Tibial nerve (tissue), 4 donors: Measurements from ENCODE around the gene DOK7. TPM values are rescaled to one million over a fixed set of nuclear protein-coding genes. Genes with fewer than 3 reads are reported as not detected.

Experiments used
- DNase-seq, 2 donors: peaks; one replicate each; pipeline ENCODE4 v3.0.0-alpha.2; 2019; ENCODE audit warnings: low spot score in 2 of 2
- H3K27ac ChIP-seq, 4 donors: fragments of 200-600 bp; sonication (generic) in 3 of 4; one replicate each; pipeline ENCODE4 v1.5.1; 2017 to 2019; ENCODE audit warnings: mild to moderate bottlenecking in 1 of 4
- H3K27me3 ChIP-seq, 2 donors: fragments of 200-600 bp; sonication (generic) in 1 of 2; one replicate each; pipeline versions ENCODE4 v1.5.1 to v1.6.0; 2017 to 2019
- H3K36me3 ChIP-seq, 3 donors: fragments of 200-600 bp; sonication (generic); one replicate each; pipeline ENCODE4 v1.5.1; 2018 to 2019
- H3K4me1 ChIP-seq, 4 donors: fragments of 200-600 bp; sonication (generic) in 3 of 4; one replicate each; pipeline ENCODE4 v1.5.1; 2017 to 2019
- H3K4me3 ChIP-seq, 4 donors: fragments of 200-600 bp; sonication (generic) in 3 of 4; one replicate each; pipeline ENCODE4 v1.5.1; 2017 to 2019; ENCODE audit warnings: mild to moderate bottlenecking in 1 of 4, moderate library complexity in 1 of 4
- H3K9me3 ChIP-seq, 4 donors: fragments of 200-600 bp; sonication (generic) in 3 of 4; one replicate each; pipeline ENCODE4 v1.5.1; 2017 to 2019
- CTCF ChIP-seq, 5 experiments: fragments of 200-600 bp in 3 of 5; fragments of 450-650 bp in 2 of 5; sonication (generic) in 3 of 5; IDR thresholded peaks; one replicate each; pipeline ENCODE4 v1.5.1; 2016 to 2019; ENCODE audit warnings: antibody characterized with exemption in 5 of 5, mild to moderate bottlenecking in 3 of 5, moderate library complexity in 2 of 5
- EP300 ChIP-seq, 2 donors: sonication (generic); formaldehyde crosslinking; IDR thresholded peaks; one replicate each; pipeline ENCODE4 v1.6.1; 2017; ENCODE audit warnings: antibody characterized with exemption in 2 of 2, mild to moderate bottlenecking in 1 of 2
- POLR2A ChIP-seq, 2 donors: fragments of 450-650 bp; IDR thresholded peaks; one replicate each; pipeline ENCODE4 v1.6.1; 2017; ENCODE audit warnings: antibody characterized with exemption in 2 of 2, mild to moderate bottlenecking in 2 of 2, moderate library complexity in 2 of 2
- WGBS, 2 donors: methylation state at CpG; one replicate each; pipeline ENCODE4 v1.1.5; 2018; 5-methylcytosine and 5-hydroxymethylcytosine counted together
- total RNA-seq, 4 donors: library from RNA; depleted of rRNA; stranded (reverse); fragments of >200 nt; gene quantifications; one replicate each; pipeline ENCODE4 v1.1.0, GENCODE V29; 2016

The DOK7 gene
- total RNA-seq, 4 donors from 2014 or later = 0.66 TPM; not detected in 3

- WGBS, 2 donors = 51 to 54% methylated on average over 22 to 25 of the region's 25 CpGs
- Histone ChIP-seq H3K27ac (no peak overlapping the region), H3K27me3 (peaks cover 0 to 91% of the 10 kb centered on the region in 2 donors), H3K9me3 (no peaks in the 10 kb centered on the region), H3K4me1 (peaks cover 0 to 21% (median 5%) of the 10 kb centered on the region in 4 donors), H3K4me3 (no peak overlapping the region), H3K36me3 (no peaks in the 10 kb centered on the region)
- no peak for TF ChIP-seq POLR2A (IDR thresholded peaks at IDR 0.05)
- TF ChIP-seq CTCF (IDR thresholded peaks at IDR 0.05) = no peak
- TF ChIP-seq EP300 (IDR thresholded peaks at IDR 0.05) = no peak
- DNase-seq = no peak
Observed at GRCh38 chr4:3486541-3487540, 23.7 kb downstream of the DOK7 start.

GRCh38 chr4:3487861-3488260 lies 24.8 kb downstream of the DOK7 start:
- TF ChIP-seq POLR2A (IDR thresholded peaks at IDR 0.05) (no peak), CTCF (IDR thresholded peaks at IDR 0.05) (no peak)
- Histone ChIP-seq H3K27ac (no peak overlapping the region), H3K4me3 (no peak overlapping the region), H3K27me3 (peaks cover 0 to 91% of the 10 kb centered on the region in 2 donors), H3K36me3 (no peaks in the 10 kb centered on the region), H3K9me3 (no peaks in the 10 kb centered on the region), H3K4me1 (peaks cover 0 to 21% (median 5%) of the 10 kb centered on the region in 4 donors)
- DNase-seq = no peak
- WGBS, 2 donors = 63 to 68% methylated on average over 6 to 7 of the region's 7 CpGs

GRCh38 chr4:3488820-3489219 lies 25.7 kb downstream of the DOK7 start:
- H3K27me3 ChIP-seq = peaks cover 0 to 94% of the 10 kb centered on the region in 2 donors
- DNase-seq = no peak
- no peak overlapping the region for H3K4me3 ChIP-seq
- H3K4me1 ChIP-seq = peaks cover 0 to 16% (median 5%) of the 10 kb centered on the region in 4 donors
- WGBS, 2 donors = 54 to 55% methylated on average over 10 of the region's 11 CpGs
- H3K27ac ChIP-seq = no peak overlapping the region
- no peaks in the 10 kb centered on the region for H3K36me3 ChIP-seq
- no peaks in the 10 kb centered on the region for H3K9me3 ChIP-seq
- TF ChIP-seq POLR2A (IDR thresholded peaks at IDR 0.05) = no peak
- no peak for TF ChIP-seq EP300 (IDR thresholded peaks at IDR 0.05)
- TF ChIP-seq CTCF (IDR thresholded peaks at IDR 0.05) = no peak

GRCh38 chr4:3489451-3489962 lies 26.4 kb downstream of the DOK7 start:
- H3K36me3 ChIP-seq = no peaks in the 10 kb centered on the region
- WGBS, 2 donors = 40% methylated on average over 20 of the region's 20 CpGs
- H3K27me3 ChIP-seq = peaks cover 0 to 94% of the 10 kb centered on the region in 2 donors
- no peak for TF ChIP-seq EP300 (IDR thresholded peaks at IDR 0.05)
- TF ChIP-seq CTCF (IDR thresholded peaks at IDR 0.05) = no peak
- TF ChIP-seq POLR2A (IDR thresholded peaks at IDR 0.05) = no peak
- H3K4me1 ChIP-seq = peaks cover 0 to 12% (median 3%) of the 10 kb centered on the region in 4 donors
- DNase-seq = no peak
- H3K4me3 ChIP-seq = no peak overlapping the region
- no peaks in the 10 kb centered on the region for H3K9me3 ChIP-seq
- no peak overlapping the region for H3K27ac ChIP-seq
